A673 (cell line): Measurements from ENCODE around the gene OR2A5. TPM values are rescaled to one million over a fixed set of nuclear protein-coding genes. Genes with fewer than 3 reads are reported as not detected.

Experiments used
- BruUV-seq: library from RNA; stranded (reverse); fragments of 400-500 nt; replicated peaks from 2 replicates; lab custom pipeline; 2021; lab: Mats Ljungman, UMichigan
- CTCF ChIA-PET: fragments of 300-600 bp; sonication (Branson Sonifier 250); formaldehyde crosslinking; loops from one replicate; lab custom pipeline; 2022; ENCODE audit warnings: antibody characterized with exemption; lab: Charles Lee
- POLR2A ChIA-PET: fragments of 300-600 bp; sonication (Branson Sonifier 250); formaldehyde crosslinking; loops from one replicate; lab custom pipeline; 2022; ENCODE audit warnings: antibody characterized with exemption; ENCODE audit not compliant: low non-redundant PET; lab: Charles Lee
- DNase-seq: peaks from one replicate; pipeline ENCODE4 v3.0.0-alpha.2; 2015; ENCODE audit warnings: low spot score
- H3K27ac ChIP-seq: fragments of 200-600 bp; sonication (generic); 2 replicates; pipeline ENCODE4 v1.5.1; 2016; ENCODE audit warnings: mixed run types, low read depth, mild to moderate bottlenecking, mixed read lengths, antibody characterized with exemption, low read length; ENCODE audit not compliant: poor library complexity, severe bottlenecking
- H3K27me3 ChIP-seq: fragments of 200-600 bp; sonication (generic); replicated peaks from 2 replicates; pipeline ENCODE4 v1.6.1; 2017; ENCODE audit warnings: mixed run types, low read depth, mild to moderate bottlenecking, mixed read lengths, antibody characterized with exemption, low read length; ENCODE audit not compliant: insufficient read depth, poor library complexity
- H3K36me3 ChIP-seq: fragments of 200-600 bp; sonication (generic); 2 replicates; pipeline ENCODE4 v1.6.1; 2016; ENCODE audit warnings: mixed run types, mild to moderate bottlenecking, mixed read lengths, antibody characterized with exemption, low read length; ENCODE audit not compliant: insufficient read depth, poor library complexity, severe bottlenecking
- H3K4me1 ChIP-seq: fragments of 200-600 bp; sonication (generic); 2 replicates; pipeline ENCODE4 v1.6.1; 2017; ENCODE audit warnings: mixed run types, mild to moderate bottlenecking, mixed read lengths, antibody characterized with exemption, low read length; ENCODE audit not compliant: insufficient read depth, poor library complexity, severe bottlenecking
- H3K4me3 ChIP-seq: fragments of 200-600 bp; sonication (generic); 2 replicates; pipeline ENCODE4 v1.5.1; 2016; ENCODE audit warnings: low read depth, mixed run types, mild to moderate bottlenecking, mixed read lengths, low read length; ENCODE audit not compliant: poor library complexity, severe bottlenecking
- H3K9me3 ChIP-seq: fragments of 200-600 bp; sonication (generic); 2 replicates; pipeline ENCODE4 v1.6.1; 2016; ENCODE audit warnings: mixed run types, low read depth, mild to moderate bottlenecking, mixed read lengths, antibody characterized with exemption, low read length; ENCODE audit not compliant: poor library complexity, severe bottlenecking
- CTCF ChIP-seq: fragments of 300-800, 200-600 bp; sonication (generic); conservative IDR thresholded peaks from 2 replicates; pipeline ENCODE4 v1.5.1; 2017; ENCODE audit warnings: low read depth, mild to moderate bottlenecking, antibody characterized with exemption, low read length, moderate library complexity, mixed read lengths
- EZH2 ChIP-seq: fragments of 200-600 bp; sonication (generic); IDR thresholded peaks from 2 replicates; pipeline ENCODE4 v1.6.1; 2017; ENCODE audit warnings: borderline replicate concordance, low read depth, mild to moderate bottlenecking, mixed read lengths, antibody characterized with exemption, low read length; ENCODE audit not compliant: poor library complexity, severe bottlenecking
- intact Hi-C: fragments of 100-400 bp; cut with micrococcal nuclease; formaldehyde crosslinking; loops from one replicate; pipeline ENCODE4 v1.10.0; 2022; ENCODE audit not compliant: unreplicated experiment
- total RNA-seq: library from RNA; stranded (reverse); gene quantifications from 2 replicates; pipeline ENCODE4 v1.2.3, GENCODE V29; 2021

Gene OR2A5
- total RNA-seq, 1 experiment from 2014 or later, result not detected

- CTCF ChIA-PET, result no interaction called here
- no peak for DNase-seq
- H3K27ac ChIP-seq, result no peak overlapping the region
- H3K4me3 ChIP-seq, result no peak overlapping the region
- intact Hi-C loops, result no loop called here
- H3K36me3 ChIP-seq, result no peaks in the 10 kb centered on the region
- no peaks in the 10 kb centered on the region for H3K4me1 ChIP-seq
- no TSS peak for BruUV-seq
- POLR2A ChIA-PET, result no interaction called here
- no peaks in the 10 kb centered on the region for H3K27me3 ChIP-seq
- no peaks in the 10 kb centered on the region for H3K9me3 ChIP-seq
- no peak for TF ChIP-seq CTCF
- TF ChIP-seq EZH2, result no peak
These were observed 50.0 kb downstream of the OR2A5 start for GRCh38 chr7:144098776-144099175.

DNA sequence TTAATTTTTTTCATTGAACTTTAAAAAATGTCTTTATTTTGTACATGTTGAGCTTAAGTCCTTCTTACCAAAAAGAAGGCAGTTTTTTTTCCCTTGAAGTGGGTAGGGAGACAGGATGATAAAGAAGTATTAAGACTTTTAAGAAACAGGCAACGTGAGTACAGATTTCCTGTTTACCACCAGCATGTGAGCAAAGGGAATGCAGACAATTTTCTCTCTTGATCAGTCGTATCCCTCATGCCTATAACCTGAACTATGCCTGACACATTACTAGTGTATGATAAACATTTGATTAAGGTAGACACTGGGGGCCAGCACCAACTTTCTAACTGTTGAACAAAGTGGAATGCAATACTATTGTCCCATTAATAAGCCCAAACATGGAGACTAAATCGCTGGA, 51.9 kb downstream of the OR2A5 start:
- BruUV-seq, result no TSS peak
- no peak for TF ChIP-seq EZH2
- TF ChIP-seq CTCF, result no peak
- Histone ChIP-seq H3K4me1 (no peaks in the 10 kb centered on the region), H3K36me3 (no peaks in the 10 kb centered on the region), H3K27me3 (no peaks in the 10 kb centered on the region), H3K4me3 (no peak overlapping the region), H3K9me3 (no peaks in the 10 kb centered on the region), H3K27ac (no peak overlapping the region)
- DNase-seq, result no peak
- intact Hi-C loops, result no loop called here
- CTCF ChIA-PET, result no interaction called here
- POLR2A ChIA-PET, result no interaction called here

DNA sequence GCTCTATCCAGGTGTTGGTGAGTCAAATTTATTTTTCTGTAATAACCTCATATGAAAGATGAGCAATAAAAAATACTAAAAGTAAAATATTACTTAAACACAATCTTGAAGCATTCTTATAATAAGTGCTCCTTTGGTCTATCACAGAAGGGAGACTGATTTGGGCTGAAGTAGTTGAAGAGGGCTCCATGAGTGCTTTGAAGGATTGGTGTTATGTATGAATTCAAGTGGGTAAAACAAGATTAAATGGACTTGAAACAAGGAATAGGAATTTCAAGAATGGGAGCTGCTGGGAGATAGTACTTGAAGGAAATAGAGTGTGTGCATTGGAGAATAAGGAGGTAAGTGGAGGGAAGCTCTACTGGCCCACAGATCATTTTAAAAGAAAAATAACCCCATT, 53.3 kb downstream of the OR2A5 start:
- Histone ChIP-seq H3K36me3 (no peaks in the 10 kb centered on the region), H3K27me3 (no peaks in the 10 kb centered on the region), H3K4me1 (no peaks in the 10 kb centered on the region), H3K9me3 (no peaks in the 10 kb centered on the region), H3K4me3 (no peak overlapping the region), H3K27ac (no peak overlapping the region)
- ChIA-PET CTCF (no interaction called here), POLR2A (no interaction called here)
- DNase-seq, result no peak
- no TSS peak for BruUV-seq
- no peak for TF ChIP-seq EZH2
- TF ChIP-seq CTCF, result no peak
- intact Hi-C loops, result no loop called here
